GM21528 (cell line): ENCODE measurements around the gene TPST2.
"Not testable (repeated sequence)": the region's sequence is repeated elsewhere in the genome, so short reads cannot be mapped to it uniquely, and the experiment has no call there.

Source experiments
- ATAC-seq: cut with Tn5 transposase; IDR thresholded peaks from one replicate; pipeline ENCODE4 v1.9.1; 2021; ENCODE audit warnings: mild to moderate bottlenecking, moderate library complexity; ENCODE audit not compliant: unreplicated experiment, low FRiP score

Gene TPST2

DNA sequence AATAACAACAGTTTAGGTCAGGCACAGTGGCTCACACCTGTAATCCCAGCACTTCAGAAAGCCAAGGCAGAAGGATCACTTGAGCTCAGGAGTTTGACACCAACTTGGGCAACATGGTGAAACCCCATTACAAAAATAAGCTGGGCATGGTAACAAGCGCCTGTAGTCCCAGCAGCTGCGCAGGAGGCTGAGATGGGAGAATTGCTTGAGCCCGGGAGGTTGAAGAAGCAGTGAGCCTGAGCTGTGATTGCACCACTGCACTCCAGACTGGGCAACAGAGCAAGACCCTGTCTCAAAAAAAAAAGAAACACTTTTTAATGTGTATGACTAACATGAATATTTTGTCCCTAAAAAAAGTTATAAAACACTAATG lies 53.2 kb downstream of the TPST2 start:
- ATAC-seq, result no peak

DNA sequence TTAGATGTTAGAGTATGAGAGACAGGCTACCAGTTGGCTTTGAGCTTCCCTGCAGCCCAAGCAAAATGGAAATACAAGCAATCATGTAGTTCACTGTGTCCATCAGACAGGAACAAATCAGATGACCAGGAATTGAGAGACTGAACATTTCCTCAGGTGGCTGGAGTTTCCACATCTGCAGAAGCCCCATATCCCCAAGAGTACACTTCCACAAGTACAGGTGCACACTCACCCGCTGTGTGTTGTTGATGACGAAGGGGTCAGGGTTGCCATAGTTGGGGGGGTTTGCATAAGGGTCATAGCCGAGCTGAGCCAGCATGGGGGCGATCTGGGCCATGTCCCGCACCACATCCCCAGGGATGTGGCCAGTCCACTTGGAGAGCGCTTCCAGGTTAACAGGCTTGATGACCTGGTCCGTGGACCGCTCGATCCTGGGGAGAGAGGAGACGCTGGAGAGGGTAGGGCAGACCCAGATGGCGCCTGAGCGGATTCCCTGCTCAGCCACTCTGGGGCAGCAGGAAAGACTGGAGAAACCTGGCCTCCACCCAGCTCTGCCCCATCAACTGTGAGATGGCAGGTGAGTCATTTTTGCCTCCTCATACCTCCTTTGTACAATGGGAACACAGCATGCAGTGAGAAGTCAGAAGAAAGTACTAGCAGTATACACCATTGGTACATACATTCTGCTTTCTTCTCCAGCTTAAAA lies 53.7 kb downstream of the TPST2 start:
- ATAC-seq, result no peak

DNA sequence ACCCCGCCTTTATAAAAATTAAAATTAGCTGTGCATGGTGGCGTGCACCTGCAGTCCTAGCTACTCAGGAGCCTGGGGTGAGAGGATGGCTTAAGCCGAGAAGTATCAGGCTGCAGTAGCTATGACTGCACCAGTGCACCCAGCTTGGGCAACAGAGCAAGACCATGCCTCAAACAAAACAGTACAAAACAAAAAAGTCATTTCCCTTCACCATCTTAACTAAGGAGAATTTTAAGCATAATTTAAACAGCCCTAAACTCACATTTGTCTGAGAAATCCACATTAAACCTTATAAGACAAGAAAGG lies 54.4 kb downstream of the TPST2 start:
- no peak for ATAC-seq

DNA sequence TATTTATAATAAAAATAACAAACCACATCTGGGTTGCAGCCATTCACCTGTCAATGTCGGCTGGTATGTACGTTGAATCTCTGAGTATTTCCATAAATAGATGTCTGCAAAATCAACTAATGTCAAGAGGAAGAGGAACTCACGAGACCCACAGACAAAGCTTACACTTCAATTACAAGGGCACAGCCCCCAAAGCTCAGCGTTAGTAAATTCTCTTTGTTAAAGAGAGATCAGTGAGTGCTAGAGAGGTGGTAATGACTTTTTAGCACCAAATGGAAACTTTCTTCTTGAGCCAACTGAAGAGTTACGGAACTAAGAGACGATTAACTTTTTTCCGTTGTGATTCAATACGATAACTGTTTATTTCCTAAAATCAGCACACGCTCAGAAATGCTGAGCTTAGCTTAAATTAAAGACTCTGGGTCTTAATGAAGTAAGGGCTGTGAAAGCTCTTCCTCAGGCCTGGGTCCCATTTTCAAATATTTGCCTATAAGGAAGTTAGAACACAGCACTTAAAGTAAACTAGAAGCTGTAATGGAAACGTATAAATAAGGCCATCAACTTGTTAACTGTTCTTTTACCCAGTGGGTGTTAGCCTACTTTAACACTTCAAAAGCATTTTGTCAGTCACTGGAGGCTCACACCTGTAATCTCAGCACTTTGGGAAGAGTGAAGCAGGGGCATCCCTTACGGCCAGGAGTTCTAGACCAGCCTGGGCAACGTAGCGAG lies 54.9 kb downstream of the TPST2 start:
- ATAC-seq, result no peak

DNA sequence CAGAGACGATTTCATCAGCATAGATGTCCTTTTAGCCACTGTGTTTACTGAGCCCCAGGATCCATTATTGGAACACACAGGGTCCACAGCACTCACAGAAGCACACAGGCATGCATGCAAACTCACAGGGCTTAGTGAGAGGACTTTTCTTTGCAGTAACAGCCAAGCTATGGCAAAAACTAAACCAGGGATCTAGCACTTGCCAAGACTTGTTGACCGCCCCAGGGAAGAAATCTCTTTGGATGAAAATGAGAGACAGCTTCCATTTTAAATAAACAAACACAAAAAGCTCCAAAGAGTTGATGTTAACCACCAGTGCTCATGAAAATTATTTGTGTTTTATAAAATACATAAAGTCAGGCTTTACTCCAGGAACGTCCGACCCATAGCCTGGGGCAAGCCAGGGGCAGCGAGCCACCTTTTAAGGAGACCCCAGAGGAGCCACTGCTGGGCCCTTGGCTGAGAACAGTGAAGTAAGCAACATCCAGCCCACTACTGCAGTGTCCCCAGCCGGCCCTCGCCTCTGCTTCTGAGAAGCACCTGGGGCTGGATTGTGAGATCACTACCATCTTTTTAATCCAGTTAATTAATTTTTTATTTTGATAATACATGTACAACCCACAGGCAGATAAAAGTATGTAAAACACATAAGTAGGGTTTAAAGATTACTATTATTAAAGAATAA lies 55.6 kb downstream of the TPST2 start:
- no peak for ATAC-seq

DNA sequence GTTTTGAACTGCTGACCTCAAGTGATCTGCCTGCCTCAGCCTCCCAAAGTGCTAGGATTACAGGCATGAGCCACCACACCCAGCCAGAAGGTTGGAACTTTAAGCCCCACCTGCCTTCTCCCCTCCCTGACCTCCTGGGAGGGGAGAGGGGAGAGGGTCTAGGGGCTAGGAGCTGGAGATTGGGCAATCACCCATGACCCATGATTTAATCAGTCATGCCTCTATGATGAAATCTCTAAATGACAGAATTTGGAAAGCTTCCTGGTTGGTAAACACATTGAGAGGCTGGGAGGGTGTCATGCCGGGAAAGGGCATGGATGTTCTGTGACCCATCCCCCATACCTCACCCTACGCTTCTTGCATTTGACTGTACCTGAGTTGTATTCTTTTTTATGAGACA lies 60.6 kb downstream of the TPST2 start:
- no peak for ATAC-seq

DNA sequence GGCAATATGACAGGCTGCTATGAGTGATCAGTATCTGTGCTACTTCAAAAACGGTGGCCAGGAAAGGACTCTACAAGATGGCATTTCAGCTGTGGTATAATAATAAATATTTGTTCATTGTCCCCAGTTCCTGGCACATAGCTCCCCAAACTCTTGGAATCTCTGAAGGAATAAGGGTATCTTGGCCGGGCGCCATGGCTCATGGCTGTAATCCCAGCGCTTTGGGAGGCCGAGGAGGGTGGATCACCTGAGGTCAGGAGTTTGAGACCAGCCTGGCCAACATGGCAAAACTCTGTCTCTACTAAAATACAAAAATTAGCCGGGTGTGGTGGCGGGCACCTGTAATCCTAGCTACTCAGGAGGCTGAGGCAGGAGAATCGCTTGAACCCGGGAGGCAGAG lies 61.4 kb downstream of the TPST2 start:
- not testable (repeated sequence) for ATAC-seq

DNA sequence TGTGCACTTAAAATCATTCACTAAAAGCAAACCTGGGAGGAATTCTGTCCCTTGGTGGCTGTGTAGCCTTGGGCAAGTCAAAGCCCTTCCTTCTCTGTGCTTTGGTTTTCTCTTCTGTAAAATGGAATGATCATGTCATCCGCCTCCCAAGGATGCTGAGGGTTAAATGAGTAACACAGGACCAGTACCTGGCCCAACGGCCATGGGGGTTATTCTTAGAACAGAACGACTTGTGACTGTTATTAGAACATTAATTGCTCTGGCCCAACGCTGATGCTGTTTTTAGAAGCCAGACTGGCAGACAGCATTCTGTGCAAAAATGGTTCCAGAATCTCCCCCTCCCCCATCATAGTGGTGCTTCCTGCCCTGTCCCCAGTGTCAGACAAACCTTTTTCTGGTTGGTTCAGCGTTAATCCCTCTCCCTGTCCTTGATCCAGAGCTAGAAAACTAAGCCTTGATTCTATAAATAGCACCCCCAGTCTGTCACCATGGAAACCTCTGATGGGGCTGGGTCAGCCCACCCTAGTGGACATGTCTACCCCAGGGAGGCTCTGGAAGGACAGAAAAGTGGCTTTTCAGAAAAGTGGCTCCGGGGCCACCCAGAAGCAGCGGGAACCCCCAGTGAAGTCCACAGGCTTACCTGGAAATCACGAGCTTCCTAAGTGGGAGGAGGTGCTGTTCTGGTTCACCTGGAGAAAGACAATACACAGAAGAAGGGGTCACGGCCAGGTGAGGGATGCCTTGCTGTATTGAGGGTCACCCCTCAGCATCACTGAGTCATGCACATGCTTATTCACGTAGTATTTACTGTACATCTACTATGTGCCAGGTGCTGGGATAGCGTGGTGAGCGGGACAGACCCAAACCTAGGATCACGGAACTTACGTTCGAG lies 62.1 kb downstream of the TPST2 start:
- no peak for ATAC-seq

DNA sequence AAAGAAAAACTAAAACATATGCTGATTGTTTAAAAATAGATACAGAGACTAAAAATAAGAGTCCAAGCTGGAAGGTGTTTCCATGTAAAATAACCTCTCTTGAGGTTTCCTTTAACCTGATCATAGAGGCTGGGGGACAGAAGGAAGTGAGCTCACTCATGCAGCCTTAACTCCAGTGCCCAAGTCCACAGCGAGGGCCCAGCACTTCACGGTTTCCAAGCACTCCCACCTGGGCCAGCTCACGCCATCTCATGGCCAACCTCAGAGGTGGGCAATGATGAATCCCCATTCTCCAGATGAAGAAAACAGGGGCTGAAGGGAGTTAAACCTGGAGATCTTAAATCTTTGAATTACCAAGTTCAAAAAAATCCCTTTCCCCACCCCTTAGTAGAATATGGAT lies 62.8 kb downstream of the TPST2 start:
- no peak for ATAC-seq

DNA sequence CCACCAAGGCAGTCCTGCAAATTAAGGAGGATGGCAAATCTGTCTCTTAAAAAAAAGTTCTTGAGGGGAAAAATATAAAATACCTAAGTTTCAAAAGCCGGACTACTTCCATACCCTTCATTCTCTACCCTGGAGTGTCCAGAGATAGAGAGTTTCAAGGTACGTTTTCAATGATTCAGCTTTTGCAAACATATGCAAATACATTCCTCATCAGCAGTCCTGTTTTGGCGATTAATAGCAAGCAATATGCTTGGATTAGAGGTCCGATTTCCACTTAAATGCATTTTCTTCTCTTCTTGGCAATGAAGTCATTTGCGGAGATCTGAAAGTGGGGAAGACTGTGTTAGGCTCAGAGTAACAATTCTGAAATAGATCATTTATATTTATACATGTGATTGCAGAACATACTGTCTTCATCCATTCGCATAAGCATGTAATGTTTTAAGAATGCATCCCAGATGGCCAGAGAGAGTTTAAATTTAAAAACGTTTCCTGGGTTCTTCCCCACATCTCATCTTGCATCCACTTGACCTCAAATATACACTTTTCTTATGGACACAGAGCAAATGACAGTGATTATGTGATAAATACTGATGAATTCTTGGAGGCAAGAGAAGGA lies 63.9 kb downstream of the TPST2 start:
- ATAC-seq, result no peak

DNA sequence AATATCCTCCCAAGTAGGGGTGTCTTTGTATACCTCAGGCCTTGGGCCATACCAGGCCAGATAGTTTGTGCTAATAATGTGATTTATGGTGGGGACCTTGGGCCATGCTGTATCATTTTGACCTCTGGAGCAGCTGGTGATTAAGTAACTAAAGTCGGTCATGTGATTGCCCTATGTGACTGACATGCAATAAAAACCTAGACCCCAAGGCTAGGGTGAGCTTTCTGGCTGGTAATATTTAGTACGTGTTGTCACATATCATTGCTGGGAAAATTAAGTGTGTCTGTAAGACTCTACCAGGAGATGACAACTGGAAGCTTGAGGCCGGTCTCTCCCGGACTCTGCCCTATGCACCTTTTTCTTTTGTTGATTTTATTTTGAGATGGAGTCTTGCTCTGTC lies 65.1 kb downstream of the TPST2 start:
- ATAC-seq, result no peak

DNA sequence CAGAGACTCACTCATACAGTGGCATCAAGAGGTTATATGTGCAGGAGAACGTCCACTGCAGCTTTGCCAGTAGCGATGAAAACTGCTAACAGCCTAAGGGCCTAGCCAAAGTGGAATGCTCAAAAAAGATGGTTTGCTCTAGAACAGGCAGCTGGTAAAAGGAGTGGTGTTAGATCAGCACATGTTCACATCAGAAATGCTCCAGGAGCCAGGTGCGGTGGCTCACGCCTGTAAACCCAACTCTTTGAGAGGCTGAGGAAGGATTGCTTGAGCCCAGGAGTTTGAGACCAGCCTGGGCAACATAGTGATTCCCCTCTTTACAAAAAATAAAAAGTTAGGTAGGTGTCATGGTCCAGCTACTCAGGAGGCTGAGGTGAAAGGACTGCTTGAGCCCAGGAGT lies 67.3 kb downstream of the TPST2 start:
- ATAC-seq, result no peak

DNA sequence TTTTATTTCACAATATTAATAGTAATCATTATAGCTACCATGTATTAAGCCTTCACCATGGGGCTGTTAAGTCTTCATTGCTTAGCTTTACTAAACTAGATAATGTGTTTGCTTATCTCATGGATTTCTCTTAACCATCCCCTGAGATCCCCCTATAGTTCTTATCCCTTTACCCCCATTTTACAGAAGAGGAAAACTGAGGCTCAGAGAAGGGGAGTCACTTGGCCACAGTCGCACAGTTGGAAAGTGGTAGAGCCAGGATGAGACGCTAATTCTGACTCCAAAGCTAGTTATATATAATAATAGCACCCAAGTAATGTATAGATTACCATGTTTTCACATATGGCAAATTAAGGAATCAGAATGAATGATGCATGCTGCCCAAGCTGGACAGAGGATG lies 67.9 kb downstream of the TPST2 start:
- no peak for ATAC-seq

DNA sequence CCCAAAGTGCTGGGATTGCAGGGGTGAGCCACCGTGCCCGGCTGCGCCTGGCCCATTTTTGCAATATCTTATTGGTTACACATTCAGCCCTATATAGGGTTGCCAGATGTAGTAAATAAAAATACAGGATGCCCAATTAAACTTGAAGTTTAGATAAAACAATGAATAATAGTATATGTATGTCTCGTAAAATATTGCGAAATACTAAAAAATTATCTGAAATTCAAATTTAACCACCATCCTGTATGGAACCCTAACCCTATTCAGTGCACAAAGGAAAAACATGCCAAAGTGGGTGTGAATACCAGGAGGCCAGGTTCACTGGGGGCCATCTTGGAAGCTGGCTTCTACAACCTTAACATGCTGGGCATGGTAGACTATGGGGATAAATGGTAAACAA lies 72.5 kb downstream of the TPST2 start:
- ATAC-seq, result no peak

DNA sequence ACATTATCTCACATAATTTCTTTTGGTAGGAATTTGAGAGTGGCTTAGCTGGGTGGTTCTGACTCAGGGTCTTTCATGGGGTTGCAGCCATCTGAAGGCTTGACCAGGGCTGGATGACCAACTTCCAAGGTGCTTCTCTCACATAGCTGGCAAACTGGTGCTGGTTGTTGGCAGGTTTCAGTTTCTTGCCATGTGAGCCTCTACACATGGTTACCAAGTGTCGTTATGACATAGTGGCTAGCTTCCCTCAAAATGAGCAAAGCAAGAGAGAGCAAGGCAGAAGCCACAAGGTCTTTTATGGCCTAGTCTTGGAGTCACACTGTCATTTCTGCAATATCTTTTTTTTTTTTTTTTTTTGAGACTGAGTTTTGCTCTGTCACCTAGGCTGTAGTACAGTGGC lies 73.4 kb downstream of the TPST2 start:
- no peak for ATAC-seq

DNA sequence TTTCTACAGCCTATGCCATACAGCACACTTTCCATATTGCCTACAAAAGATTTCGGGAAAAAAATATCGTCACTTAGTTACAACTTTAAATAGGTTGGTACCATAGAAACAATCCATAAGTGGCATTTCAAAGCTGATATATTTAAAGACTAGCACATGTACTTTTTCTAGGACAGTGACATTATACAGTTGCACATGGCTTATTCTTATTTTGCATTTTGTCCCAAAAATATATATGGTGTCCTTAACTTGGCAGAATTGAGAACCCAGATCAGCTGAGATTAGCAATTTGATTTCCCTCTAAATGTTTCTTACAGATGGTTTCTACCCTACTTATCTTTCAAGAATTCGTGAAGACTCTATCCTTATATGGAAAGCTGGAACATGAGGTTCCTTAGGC lies 74.0 kb downstream of the TPST2 start:
- ATAC-seq, result no peak

DNA sequence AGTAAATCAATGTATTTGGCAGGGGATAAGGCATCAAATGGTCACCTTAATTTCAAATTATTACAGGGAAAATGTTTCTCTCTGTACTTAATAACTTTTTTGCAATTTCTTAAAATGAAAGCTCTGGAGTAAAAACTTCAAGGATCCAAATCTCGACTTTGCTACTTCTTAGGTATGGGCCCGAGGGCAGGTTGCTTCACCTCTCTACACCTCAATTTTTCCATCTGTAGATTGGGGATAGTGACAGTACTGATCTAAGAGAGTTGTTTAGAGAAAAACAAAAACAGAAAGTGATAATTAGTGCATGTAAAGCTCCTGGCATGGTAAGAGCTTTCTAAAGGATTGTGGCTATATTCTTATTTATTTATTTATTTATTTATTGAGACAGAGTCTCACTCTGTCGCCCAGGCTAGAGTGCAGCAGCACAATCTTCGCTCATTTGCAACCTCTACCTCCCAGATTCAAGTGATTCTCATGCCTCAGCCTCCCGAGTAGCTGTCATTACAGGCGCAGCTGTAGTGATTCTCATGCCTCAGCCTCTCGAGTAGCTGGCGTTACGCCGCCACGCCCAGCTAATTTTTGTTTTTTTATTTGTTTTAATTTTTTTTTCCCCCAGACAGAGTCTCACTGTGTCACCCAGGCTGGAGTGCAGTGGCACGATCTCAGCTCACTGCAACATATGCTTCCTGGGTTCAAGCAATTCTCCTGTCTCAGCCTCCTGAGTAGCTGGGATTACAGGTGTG lies 75.3 kb downstream of the TPST2 start:
- no peak for ATAC-seq

DNA sequence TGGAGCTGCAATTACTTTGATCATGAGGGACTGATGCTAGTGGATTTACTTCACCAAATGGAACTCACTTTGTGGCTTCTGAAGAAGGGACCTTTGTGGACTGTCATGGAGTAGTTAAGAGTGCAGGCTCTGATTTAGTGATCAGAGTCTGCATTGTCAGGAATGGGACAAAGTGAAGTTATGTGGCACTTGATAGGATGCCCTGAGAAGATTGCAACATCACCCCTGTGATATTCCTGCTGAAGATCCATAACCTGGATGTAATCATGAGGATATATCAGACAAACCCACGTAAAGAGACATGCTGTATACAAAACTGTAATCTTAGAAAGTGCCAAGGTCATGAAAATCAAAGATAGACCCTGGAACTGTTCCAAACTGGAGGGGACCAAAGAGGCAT lies 76.1 kb downstream of the TPST2 start:
- ATAC-seq, result no peak

DNA sequence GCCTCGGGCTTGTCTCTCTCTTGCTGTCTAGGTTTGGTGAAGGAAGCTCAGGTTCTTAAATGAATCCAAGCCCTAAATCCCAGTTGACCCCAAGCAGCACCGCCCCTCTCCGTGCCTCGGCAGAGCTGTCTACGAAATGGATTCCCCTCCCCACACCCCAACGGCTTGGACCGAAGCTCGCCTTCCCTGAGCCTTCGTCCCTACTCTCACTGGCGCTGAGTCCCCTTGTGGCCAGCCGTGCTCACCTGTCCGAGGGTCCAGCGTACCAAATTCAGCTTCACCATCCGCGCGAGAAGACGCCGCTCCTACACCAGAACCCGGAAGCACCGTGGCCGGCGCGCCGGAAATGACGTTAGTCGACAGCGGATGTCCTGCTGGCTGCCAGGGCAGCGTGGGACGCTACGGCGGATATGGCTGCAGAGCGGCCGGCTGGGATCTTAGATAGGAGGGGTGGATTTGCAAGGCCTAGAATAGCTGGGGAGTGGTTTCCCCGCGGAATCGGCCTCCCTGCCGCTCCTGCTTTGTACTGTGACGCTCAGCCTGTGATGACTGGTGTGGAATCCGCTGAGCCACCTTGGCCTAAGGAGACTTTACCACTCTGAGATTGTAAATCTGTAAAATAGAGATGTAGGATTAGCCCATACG lies 77.7 kb downstream of the TPST2 start, which contains the start of gene TFIP11:
TFIP11 (minus strand) TSS at position 325 of the 645 bp plus-strand sequence. CDS start 2,201 bp downstream, outside the sequence.
- ATAC-seq, result peak; percentile 88
